Ishikawa (cell line): ENCODE results near the gene ST14.

ENCODE experiments used
- CEBPB ChIP-seq: IDR thresholded peaks from 2 replicates; pipeline ENCODE4 v1.6.1; 2012
- CREB1 ChIP-seq: IDR thresholded peaks from 2 replicates; pipeline ENCODE4 v1.6.1; 2012; ENCODE audit warnings: low read depth
- EGR1 ChIP-seq: IDR thresholded peaks from 2 replicates; pipeline ENCODE4 v1.6.1; 2012
- EP300 ChIP-seq: IDR thresholded peaks from 2 replicates; pipeline ENCODE4 v1.6.1; 2012; ENCODE audit warnings: borderline replicate concordance
- FOXM1 ChIP-seq: IDR thresholded peaks from 2 replicates; pipeline ENCODE4 v1.6.1; 2012; ENCODE audit warnings: low read depth, borderline replicate concordance
- NFIC ChIP-seq: IDR thresholded peaks from 2 replicates; pipeline ENCODE4 v1.6.1; 2012
- RAD21 ChIP-seq: IDR thresholded peaks from 2 replicates; pipeline ENCODE4 v1.6.1; 2012; ENCODE audit warnings: low read depth
- TAF1 ChIP-seq: IDR thresholded peaks from 2 replicates; pipeline ENCODE4 v1.6.1; 2012; ENCODE audit warnings: low read depth, mild to moderate bottlenecking
- TCF12 ChIP-seq: IDR thresholded peaks from 2 replicates; pipeline ENCODE4 v1.6.1; 2012; ENCODE audit warnings: low read depth
- TEAD4 ChIP-seq: IDR thresholded peaks from 2 replicates; pipeline ENCODE4 v1.6.1; 2012
- YY1 ChIP-seq: IDR thresholded peaks from 2 replicates; pipeline ENCODE4 v1.6.1; 2012; ENCODE audit warnings: low read depth
- ZBTB7A ChIP-seq: IDR thresholded peaks from 2 replicates; pipeline ENCODE4 v1.6.1; 2012; ENCODE audit warnings: low read depth
- TF ChIP-seq, protein P1 (sequence below): IDR thresholded peaks from 2 replicates; pipeline ENCODE4 v1.6.1; 2012
- TF ChIP-seq, protein P2 (sequence below): IDR thresholded peaks from 2 replicates; pipeline ENCODE4 v1.6.1; 2012
- TF ChIP-seq, protein P3 (sequence below): IDR thresholded peaks from 2 replicates; pipeline ENCODE4 v1.6.1; 2012; ENCODE audit warnings: low read depth, mild to moderate bottlenecking

Gene ST14

GRCh38 chr11:130203766-130204702, 44.5 kb downstream of the ST14 start:
- TF ChIP-seq EP300 = no peak
- no peak for TF ChIP-seq NFIC
- TF ChIP-seq, protein P1, sequence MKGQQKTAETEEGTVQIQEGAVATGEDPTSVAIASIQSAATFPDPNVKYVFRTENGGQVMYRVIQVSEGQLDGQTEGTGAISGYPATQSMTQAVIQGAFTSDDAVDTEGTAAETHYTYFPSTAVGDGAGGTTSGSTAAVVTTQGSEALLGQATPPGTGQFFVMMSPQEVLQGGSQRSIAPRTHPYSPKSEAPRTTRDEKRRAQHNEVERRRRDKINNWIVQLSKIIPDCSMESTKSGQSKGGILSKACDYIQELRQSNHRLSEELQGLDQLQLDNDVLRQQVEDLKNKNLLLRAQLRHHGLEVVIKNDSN = no peak
- no peak for TF ChIP-seq ZBTB7A
- no peak for TF ChIP-seq TCF12
- TF ChIP-seq EGR1 = no peak
- no peak for TF ChIP-seq TAF1
- no peak for TF ChIP-seq CREB1

- TF ChIP-seq FOXM1 (no peak), EP300 (no peak), CEBPB (no peak), EGR1 (no peak), RAD21 (no peak), NFIC (no peak), YY1 (no peak), CREB1 (no peak), TEAD4 (no peak), TAF1 (no peak), TCF12 (no peak), ZBTB7A (no peak)
- TF ChIP-seq, protein P1 = no peak
- TF ChIP-seq, protein P2, sequence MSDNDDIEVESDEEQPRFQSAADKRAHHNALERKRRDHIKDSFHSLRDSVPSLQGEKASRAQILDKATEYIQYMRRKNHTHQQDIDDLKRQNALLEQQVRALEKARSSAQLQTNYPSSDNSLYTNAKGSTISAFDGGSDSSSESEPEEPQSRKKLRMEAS = no peak
- TF ChIP-seq, protein P3, sequence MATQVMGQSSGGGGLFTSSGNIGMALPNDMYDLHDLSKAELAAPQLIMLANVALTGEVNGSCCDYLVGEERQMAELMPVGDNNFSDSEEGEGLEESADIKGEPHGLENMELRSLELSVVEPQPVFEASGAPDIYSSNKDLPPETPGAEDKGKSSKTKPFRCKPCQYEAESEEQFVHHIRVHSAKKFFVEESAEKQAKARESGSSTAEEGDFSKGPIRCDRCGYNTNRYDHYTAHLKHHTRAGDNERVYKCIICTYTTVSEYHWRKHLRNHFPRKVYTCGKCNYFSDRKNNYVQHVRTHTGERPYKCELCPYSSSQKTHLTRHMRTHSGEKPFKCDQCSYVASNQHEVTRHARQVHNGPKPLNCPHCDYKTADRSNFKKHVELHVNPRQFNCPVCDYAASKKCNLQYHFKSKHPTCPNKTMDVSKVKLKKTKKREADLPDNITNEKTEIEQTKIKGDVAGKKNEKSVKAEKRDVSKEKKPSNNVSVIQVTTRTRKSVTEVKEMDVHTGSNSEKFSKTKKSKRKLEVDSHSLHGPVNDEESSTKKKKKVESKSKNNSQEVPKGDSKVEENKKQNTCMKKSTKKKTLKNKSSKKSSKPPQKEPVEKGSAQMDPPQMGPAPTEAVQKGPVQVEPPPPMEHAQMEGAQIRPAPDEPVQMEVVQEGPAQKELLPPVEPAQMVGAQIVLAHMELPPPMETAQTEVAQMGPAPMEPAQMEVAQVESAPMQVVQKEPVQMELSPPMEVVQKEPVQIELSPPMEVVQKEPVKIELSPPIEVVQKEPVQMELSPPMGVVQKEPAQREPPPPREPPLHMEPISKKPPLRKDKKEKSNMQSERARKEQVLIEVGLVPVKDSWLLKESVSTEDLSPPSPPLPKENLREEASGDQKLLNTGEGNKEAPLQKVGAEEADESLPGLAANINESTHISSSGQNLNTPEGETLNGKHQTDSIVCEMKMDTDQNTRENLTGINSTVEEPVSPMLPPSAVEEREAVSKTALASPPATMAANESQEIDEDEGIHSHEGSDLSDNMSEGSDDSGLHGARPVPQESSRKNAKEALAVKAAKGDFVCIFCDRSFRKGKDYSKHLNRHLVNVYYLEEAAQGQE = no peak
Measured at GRCh38 chr11:130204703-130205095, 45.1 kb downstream of the ST14 start.

GRCh38 chr11:130206141-130206540, 46.6 kb downstream of the ST14 start:
- TF ChIP-seq, protein P2 = no peak
- TF ChIP-seq EGR1 = no peak
- TF ChIP-seq ZBTB7A = no peak
- no peak for TF ChIP-seq YY1
- no peak for TF ChIP-seq TCF12
- TF ChIP-seq EP300 = no peak
- TF ChIP-seq FOXM1 = no peak

- TF ChIP-seq EGR1 (no peak), FOXM1 (no peak), TCF12 (no peak), YY1 (no peak), TAF1 (no peak), EP300 (no peak), CEBPB (no peak), TEAD4 (no peak), ZBTB7A (no peak), NFIC (no peak), RAD21 (no peak), CREB1 (no peak)
- TF ChIP-seq, protein P1 = no peak
- TF ChIP-seq, protein P2 = no peak
- TF ChIP-seq, protein P3 = no peak
Measured at GRCh38 chr11:130208241-130209127, 48.9 kb downstream of the ST14 start.
